GM19240 (cell line): ENCODE data around the gene IL1R1.

Experiments used
- DNase-seq: peaks from one replicate; pipeline ENCODE4 v3.0.0; 2011; ENCODE audit warnings: low spot score; ENCODE audit not compliant: insufficient read length

Gene IL1R1

DNA sequence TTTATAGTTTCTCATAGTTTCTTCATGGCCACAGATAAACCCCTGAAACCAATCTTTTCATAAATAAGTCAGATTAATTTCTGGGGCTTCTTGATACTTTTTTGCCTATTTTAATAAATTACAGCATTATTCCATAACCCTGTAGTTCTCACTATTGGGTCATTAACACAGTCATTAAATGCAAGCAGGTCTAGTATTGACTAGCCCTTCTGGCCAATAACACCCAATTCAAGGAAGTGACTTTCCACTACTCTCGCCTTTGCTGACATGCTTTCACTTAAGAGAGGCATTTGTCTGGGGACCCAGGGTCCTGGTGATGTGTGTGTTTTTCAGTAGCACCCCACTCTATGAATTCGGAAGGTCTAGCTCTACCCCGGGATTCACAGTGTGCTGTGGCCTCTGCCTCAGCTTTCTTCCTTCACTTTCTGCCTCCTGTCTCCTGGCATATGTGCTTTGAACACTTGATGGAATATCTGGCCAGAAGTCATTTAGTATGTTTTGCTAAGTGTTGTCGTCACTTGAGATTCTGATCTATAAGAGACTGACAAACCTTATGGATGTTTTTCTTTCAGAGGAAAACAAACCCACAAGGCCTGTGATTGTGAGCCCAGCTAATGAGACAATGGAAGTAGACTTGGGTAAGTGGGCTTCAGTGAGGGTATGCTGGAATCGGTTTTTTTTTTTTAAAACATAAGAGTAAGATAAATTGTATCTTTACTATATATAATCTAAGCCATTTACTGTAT, 25.7 kb downstream of the IL1R1 start:
- DNase-seq: no peak

DNA sequence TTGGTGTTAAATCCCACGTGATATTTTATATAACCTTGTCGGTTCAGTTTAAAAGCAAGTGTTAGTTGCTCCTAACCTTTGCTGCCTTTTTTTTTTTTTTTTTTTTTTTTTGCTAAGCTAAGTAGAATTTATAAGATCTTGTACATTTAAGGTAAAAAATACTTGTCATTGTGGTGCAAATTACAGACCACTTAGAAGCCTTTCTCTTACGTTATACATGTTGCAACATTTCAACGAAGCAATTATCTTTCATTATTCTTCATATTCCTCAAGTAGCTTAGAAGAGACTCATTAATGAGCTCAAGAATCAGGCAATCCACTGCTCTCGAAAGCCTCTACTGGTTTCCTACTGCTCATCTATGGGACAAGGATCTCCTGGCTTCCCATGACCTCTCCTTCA, 29.4 kb downstream of the IL1R1 start:
- no peak for DNase-seq

DNA sequence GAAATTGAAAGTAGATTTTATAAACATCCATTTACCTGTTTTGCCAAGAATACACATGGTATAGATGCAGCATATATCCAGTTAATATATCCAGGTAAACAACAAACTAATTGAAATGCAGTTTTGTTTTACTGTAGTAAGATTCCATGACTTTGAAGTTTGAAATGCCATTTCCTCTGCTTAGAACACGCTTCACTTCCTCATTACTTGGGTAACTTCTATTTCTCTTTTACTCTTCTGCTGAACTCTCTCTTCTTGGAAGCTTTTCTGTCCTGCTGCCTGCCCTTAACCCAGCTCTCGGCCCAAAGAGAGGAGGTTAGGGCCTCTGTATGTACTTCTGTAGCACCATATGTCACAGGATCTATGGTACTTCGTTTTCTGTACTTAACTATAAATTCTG, 30.2 kb downstream of the IL1R1 start:
- DNase-seq: no peak

DNA sequence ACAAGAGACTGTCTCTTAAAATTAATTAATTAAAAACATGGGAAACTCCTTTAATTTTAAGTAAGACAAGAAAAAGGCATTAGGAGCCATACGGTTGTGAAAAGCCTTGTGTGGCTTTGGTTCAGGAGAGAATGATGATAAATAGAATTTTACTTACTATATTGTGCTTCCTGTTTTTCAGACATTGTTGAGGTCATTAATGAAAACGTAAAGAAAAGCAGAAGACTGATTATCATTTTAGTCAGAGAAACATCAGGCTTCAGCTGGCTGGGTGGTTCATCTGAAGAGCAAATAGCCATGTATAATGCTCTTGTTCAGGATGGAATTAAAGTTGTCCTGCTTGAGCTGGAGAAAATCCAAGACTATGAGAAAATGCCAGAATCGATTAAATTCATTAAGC, 33.6 kb downstream of the IL1R1 start:
- DNase-seq: no peak

GRCh38 chr2:102177814-102178478, 35.4 kb downstream of the IL1R1 start:
- DNase-seq: no peak

DNA sequence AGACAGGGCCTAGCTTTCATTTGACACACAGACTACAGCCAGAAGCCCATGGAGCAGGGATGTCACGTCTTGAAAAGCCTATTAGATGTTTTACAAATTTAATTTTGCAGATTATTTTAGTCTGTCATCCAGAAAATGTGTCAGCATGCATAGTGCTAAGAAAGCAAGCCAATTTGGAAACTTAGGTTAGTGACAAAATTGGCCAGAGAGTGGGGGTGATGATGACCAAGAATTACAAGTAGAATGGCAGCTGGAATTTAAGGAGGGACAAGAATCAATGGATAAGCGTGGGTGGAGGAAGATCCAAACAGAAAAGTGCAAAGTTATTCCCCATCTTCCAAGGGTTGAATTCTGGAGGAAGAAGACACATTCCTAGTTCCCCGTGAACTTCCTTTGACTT, 36.5 kb downstream of the IL1R1 start:
- DNase-seq: no peak

GRCh38 chr2:102179788-102180686, 37.5 kb downstream of the IL1R1 start:
- no peak for DNase-seq

- no peak for DNase-seq
These were observed 38.1 kb downstream of the IL1R1 start for GRCh38 chr2:102180687-102180999.

DNA sequence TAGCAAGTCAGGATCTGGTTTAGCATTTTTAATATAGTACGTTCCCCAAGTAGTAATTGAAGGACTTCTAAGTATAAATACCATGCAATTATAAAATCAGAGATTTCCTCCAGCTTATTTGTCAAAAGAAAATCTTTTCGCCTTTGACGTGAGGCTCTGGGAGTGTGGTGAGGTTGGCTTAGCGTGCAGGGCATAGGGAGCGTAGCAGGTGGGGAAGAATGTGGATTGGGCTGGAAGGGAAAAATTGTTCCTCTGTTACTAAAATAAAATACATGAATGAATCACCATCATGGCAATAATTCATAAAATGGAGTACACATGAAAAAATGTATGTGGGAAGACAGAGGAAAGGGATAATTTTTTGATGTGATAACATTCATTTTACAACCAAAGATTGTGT, 38.8 kb downstream of the IL1R1 start:
- DNase-seq: no peak

DNA sequence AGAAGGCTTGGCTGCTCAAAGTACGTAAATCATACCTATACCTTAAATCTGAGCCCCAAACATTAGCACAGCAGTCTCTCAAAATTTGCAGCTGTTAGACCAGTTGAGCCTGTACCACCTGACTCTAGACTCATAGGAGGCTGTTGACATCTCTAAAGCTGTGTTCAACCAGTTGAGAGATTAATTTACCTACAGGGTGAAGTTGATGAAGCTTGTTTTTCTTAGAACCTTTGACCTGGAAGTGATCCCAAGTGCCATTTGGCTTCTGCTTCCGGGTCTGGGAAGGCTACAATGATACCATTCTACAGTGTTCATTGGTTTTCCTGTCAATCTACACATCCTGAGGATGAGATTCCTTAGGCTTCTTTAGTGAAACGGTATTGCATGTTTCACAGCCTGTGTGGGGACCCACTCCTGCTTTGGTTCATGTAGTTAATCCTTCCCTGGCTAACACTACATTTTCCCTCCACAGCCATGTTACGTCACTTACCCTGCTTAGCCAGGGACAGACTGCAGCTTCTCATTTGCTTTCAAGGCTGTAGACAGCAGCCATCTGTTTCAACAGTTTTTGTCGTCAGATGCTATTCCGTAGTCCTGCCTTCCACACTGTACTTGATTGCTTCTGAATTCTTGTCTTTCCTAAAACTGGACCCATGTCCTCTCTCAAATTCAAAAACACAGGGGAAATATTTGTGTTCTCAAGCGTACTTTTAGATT, 39.5 kb downstream of the IL1R1 start:
- no peak for DNase-seq

DNA sequence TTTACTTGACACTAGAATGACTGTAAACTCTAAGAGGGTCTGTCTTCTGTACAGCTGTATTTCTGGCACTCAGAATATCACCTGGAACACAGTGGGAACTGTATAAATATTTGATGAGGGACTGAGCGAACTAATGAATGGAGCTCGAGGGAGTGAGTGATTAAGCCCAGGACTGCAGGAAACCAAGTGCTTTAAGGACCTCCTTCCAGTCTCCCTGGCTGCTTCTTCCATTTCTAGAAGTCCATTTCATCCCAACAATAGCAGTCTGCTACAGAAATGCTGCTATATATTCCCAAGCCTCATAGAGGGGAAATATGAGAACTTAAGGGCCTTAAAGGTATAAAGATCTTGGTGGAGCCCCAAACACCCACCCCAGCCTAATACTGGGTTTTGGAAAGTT, 41.5 kb downstream of the IL1R1 start:
- no peak for DNase-seq

DNA sequence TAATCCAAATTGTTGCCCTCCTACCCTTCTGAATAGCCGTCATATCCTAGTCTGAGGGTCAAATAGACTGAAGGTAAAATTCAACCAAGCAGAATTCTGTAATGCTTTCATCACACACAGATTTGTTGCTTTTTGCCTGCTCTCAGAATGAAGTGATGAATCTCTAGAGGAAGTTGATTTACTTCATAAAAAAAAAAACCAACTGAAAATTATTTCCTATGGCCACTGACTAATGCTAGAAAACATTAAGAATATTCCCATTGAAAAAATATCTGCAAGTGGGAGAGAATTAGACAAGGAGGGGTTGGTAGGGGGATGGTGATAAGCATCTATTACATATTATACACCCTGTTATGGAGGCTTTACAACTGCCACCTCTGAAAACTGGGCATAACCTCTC, 42.0 kb downstream of the IL1R1 start:
- DNase-seq: no peak

DNA sequence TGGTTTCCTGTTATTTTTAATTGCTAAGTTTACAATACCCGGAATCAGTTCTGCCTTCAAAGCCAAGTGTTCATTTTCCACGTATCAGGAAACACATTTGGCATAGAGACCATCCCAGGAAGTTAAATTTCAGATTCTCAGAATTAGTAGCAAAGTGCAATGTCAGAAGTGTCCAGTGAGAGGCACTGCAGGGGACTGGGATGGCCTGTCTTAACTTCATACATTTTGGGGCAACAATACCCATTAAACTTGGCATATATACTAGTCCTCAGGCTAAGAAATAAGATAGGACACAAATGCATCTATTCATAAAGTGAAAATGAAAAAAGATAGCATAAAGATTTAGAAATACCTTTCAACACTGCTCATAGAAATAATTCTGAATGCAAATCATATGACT, 42.8 kb downstream of the IL1R1 start:
- DNase-seq: no peak

DNA sequence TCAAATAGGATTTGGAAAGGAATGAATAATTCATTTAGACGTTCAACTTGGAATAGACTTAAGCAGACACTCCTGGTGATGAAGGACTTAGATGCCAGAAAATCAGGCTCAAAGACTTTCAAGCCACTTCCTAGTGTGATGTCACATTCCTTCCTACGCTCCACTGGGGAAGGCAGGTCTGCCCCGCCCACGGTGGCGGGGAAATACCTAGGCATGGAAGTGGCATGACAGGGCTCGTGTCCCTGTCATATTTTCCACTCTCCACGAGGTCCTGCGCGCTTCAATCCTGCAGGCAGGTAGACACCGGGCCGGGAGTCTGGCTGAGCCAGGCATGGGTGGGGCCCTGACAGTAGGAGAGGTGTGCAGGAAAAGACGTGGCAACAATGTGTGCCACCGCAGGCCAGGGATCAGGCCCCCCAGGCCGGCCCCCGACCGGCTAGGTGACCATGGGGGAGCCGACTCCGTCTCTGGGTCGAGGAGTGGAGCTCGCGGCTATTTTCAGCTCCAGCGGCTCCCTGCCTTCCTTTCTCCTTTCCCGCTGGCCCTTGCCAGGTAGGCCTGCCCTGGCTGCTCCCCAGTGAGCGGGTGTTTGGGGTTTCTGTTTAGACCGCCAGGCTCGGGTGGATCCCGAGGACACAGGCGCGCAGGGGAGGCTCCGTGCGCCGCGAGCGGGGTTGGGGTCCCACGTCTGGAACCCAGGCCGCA, 44.4 kb downstream of the IL1R1 start, which contains the start of gene IL1RL2:
IL1RL2 (plus strand) TSS at position 233 of the 705 bp plus-strand sequence. CDS start 845 bp downstream, outside the sequence.
- no peak for DNase-seq

DNA sequence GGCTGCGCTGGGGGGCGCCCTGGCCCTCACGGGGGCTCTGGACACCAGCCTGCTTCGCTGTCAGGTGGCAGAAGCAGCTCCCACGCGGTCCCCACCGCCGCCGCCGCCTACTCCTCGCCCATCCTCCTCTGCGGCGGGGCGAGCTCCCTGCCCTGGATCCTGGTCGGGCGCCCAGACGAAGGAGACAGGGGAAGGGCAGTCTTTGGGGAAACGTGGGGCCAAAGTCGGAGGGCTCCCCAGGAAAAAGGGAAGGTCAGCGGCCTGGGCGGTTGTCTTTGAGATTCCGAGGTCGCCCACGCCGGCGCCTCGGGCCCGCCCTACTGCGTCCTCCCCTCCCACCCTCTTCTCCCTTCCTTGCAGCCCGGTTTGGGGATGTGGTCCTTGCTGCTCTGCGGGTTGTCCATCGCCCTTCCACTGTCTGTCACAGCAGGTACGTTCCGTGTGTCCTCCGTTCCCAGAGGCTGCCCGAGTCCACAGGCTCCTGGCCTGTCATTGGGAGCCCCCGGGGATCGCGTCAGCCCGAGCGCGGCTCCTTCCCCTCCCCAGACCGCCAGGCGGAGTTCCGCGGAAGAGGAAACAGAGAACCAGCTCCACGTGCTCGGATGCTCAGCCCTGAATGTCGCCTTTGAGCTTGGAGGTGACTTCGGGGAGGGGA, 45.1 kb downstream of the IL1R1 start:
- DNase-seq: no peak

- no peak for DNase-seq
These were observed 48.0 kb downstream of the IL1R1 start for GRCh38 chr2:102190430-102191107.

- DNase-seq: no peak
These were observed 49.0 kb downstream of the IL1R1 start for GRCh38 chr2:102191501-102191900.

- DNase-seq: no peak
These were observed 50.5 kb downstream of the IL1R1 start for GRCh38 chr2:102193074-102193473.

DNA sequence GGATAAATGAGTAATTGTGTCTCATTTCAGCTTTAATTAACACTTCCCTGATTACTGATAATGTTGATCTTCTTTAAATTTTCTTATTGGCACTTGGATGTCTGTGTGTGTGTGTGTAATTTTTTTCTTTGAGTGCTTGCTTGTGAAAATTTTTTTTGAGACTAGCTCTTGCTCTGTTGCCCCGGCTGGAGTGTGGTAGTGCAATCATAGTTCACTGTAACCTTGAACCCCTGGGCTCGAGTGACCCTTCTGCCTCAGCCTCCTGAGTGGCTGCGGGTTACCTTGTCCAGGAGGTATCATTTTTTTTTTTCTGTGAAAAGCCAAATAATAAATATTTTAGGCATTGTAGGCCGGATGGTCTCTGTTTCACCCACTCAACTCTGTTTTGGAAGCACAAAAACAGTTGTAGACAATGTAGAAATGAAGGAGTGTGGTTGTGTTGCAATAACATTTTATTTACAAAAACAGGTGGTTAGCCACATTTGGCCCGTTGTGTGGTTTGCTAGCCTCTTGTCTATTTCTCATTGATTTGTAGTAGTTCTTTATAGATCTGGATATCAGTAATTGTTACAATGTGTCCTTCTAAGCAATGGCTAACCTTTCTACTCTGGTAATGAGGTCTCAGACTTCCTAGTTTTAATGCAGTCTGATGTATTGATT, 52.2 kb downstream of the IL1R1 start:
- no peak for DNase-seq
